Measurements from ENCODE around the gene AGBL1.
"Not testable (repeated sequence)": the region's sequence is repeated elsewhere in the genome, so short reads cannot be mapped to it uniquely, and the experiment has no call there.

The AGBL1 gene

DNA sequence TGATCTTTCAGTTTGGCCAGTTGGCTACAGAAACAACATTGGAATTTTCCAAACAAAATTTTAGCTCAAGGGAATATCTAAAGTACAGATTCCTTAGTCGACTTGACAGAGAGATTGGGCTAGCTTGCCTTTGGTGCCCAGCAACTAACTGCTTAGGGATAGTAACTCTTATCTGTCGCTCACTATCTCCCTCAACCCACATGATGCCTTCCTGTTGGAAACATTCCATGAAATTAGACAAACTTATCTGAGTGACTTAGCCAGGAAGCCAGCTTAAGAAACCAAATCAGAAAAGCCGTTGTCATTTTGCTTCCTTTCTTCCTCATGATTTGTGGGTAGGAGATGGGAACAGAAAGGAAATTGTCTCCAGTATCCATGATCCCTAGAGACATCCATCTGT lies 791.2 kb downstream of the AGBL1 start:
- TF ChIP-seq, protein P1, sequence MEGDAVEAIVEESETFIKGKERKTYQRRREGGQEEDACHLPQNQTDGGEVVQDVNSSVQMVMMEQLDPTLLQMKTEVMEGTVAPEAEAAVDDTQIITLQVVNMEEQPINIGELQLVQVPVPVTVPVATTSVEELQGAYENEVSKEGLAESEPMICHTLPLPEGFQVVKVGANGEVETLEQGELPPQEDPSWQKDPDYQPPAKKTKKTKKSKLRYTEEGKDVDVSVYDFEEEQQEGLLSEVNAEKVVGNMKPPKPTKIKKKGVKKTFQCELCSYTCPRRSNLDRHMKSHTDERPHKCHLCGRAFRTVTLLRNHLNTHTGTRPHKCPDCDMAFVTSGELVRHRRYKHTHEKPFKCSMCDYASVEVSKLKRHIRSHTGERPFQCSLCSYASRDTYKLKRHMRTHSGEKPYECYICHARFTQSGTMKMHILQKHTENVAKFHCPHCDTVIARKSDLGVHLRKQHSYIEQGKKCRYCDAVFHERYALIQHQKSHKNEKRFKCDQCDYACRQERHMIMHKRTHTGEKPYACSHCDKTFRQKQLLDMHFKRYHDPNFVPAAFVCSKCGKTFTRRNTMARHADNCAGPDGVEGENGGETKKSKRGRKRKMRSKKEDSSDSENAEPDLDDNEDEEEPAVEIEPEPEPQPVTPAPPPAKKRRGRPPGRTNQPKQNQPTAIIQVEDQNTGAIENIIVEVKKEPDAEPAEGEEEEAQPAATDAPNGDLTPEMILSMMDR (IDR thresholded peaks at IDR 0.05; ENCODE audit: low read depth, low read length) = no peak
- H3K4me3 ChIP-seq (ENCODE audit: low read depth, low read length) = no peak overlapping the region

- no peak overlapping the region for H3K4me3 ChIP-seq (ENCODE audit: low read depth, low read length)
- TF ChIP-seq, protein P1 (IDR thresholded peaks at IDR 0.05; ENCODE audit: low read depth, low read length) = no peak
These were observed 792.3 kb downstream of the AGBL1 start for GRCh38 chr15:86871964-86872363.

GRCh38 chr15:86872782-86873181 lies 793.1 kb downstream of the AGBL1 start:
- no peak overlapping the region for H3K4me3 ChIP-seq (ENCODE audit: low read depth, low read length)
- TF ChIP-seq, protein P1 (IDR thresholded peaks at IDR 0.05; ENCODE audit: low read depth, low read length) = no peak

- no peak overlapping the region for H3K4me3 ChIP-seq (ENCODE audit: low read depth, low read length)
- TF ChIP-seq, protein P1 (IDR thresholded peaks at IDR 0.05; ENCODE audit: low read depth, low read length) = no peak
These were observed 795.4 kb downstream of the AGBL1 start for GRCh38 chr15:86875067-86875466.

- H3K4me3 ChIP-seq (ENCODE audit: low read depth, low read length) = no peak overlapping the region
- TF ChIP-seq, protein P1 (IDR thresholded peaks at IDR 0.05; ENCODE audit: low read depth, low read length) = no peak
These were observed 796.8 kb downstream of the AGBL1 start for GRCh38 chr15:86876387-86876944.

GRCh38 chr15:86877171-86877631 lies 797.5 kb downstream of the AGBL1 start:
- TF ChIP-seq, protein P1 (IDR thresholded peaks at IDR 0.05; ENCODE audit: low read depth, low read length) = no peak
- H3K4me3 ChIP-seq (ENCODE audit: low read depth, low read length) = no peak overlapping the region

DNA sequence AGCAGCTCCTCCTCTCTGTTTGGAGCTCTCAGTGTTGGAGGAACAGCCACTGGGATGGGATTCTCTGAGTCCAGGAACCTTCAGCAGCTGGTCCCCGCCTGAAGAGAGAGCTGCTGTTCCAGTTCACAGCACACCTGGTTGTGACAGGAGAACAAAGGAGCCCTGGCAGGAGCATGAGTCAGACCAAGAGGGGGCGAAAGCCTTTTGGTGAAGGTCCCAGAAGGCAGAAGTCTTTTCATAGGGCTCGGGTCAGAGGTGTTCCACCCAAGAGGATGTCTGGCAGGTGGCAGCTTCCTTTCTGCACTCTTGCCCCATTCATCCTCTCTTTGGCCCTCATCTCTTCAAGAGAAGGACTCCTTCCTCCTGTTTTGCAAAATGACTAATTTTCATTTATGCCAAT lies 799.2 kb downstream of the AGBL1 start:
- not testable (repeated sequence) for H3K4me3 ChIP-seq (ENCODE audit: low read depth, low read length)

Data from WI38 (cell line).